Cardiac muscle cell (in vitro differentiated cells and primary cell): ENCODE results near the gene CFAP20. TPM values are rescaled to one million over a fixed set of nuclear protein-coding genes. Genes with fewer than 3 reads are reported as not detected.

Experiments used
- DNase-seq, 2 donors: peaks; one replicate each; pipeline versions ENCODE4 v3.0.0 to v3.0.0-alpha.2; 2010 to 2017; ENCODE audit warnings: low read depth in 1 of 2, low spot score in 1 of 2
- H3K27ac ChIP-seq: fragments of 200-600 bp; sonication (generic); 2 replicates; pipeline ENCODE4 v1.5.1; 2016
- H3K27me3 ChIP-seq: fragments of 200-600 bp; sonication (generic); 2 replicates; pipeline ENCODE4 v1.6.0; 2016; ENCODE audit warnings: control low read depth
- H3K36me3 ChIP-seq: fragments of 200-600 bp; sonication (generic); 2 replicates; pipeline ENCODE4 v1.5.1; 2016; ENCODE audit warnings: control low read depth
- H3K4me1 ChIP-seq: fragments of 200-600 bp; sonication (generic); 2 replicates; pipeline ENCODE4 v1.8.1; 2017; ENCODE audit warnings: low read depth, mild to moderate bottlenecking, mixed run types
- H3K4me3 ChIP-seq: fragments of 200-600 bp; sonication (generic); 2 replicates; pipeline ENCODE4 v1.5.1; 2016; ENCODE audit warnings: mild to moderate bottlenecking
- H3K9me3 ChIP-seq: fragments of 200-600 bp; sonication (generic); 2 replicates; pipeline ENCODE4 v1.5.1; 2017; ENCODE audit warnings: low read depth, mild to moderate bottlenecking, control low read depth
- CTCF ChIP-seq: IDR thresholded peaks from 2 replicates; pipeline ENCODE4 v1.5.1; 2012; ENCODE audit warnings: low read depth, mild to moderate bottlenecking, low read length
- polyA plus RNA-seq: library from polyadenylated mRNA; unstranded; fragments of >200 nt; fragmentation: Nextera tagmentation; extraction: Ambion mirVana; gene quantifications from 2 replicates; pipeline ENCODE4 v1.2.1, GENCODE V29; 2016
- total RNA-seq: library from RNA; depleted of rRNA; stranded (reverse); fragments of >200 nt; gene quantifications from 2 replicates; pipeline ENCODE4 v1.2.3, GENCODE V29; 2016

The CFAP20 gene
- 154 and 198 TPM in 2 replicates for total RNA-seq
- polyA plus RNA-seq = 118 and 137 TPM in 2 replicates

GRCh38 chr16:58129097-58129936 is at the start of gene CFAP20:
TSS of gene CFAP20 (minus strand) at chr16:58129381. CDS start at chr16:58129115, 266 bp downstream.
- peak; percentile 100 for DNase-seq
- no peaks in the 10 kb centered on the region for H3K36me3 ChIP-seq
- peak within 1 kb of the TSS; percentile 56 for H3K4me3 ChIP-seq
- TF ChIP-seq CTCF = no peak
- no peaks in the 10 kb centered on the region for H3K9me3 ChIP-seq
- H3K27ac ChIP-seq = peak within 1 kb of the TSS; percentile 85
- no peaks in the 10 kb centered on the region for H3K27me3 ChIP-seq
- peaks cover 35% of the 10 kb centered on the region for H3K4me1 ChIP-seq

GRCh38 chr16:58177353-58177710 is 48.2 kb upstream of the CFAP20 start:
- Histone ChIP-seq H3K9me3 (no peaks in the 10 kb centered on the region), H3K27ac (no peak overlapping the region), H3K4me3 (no peak overlapping the region), H3K4me1 (no peaks in the 10 kb centered on the region), H3K36me3 (peaks cover 21% of the 10 kb centered on the region), H3K27me3 (no peaks in the 10 kb centered on the region)
- no peak for TF ChIP-seq CTCF
- no peak for DNase-seq

DNA sequence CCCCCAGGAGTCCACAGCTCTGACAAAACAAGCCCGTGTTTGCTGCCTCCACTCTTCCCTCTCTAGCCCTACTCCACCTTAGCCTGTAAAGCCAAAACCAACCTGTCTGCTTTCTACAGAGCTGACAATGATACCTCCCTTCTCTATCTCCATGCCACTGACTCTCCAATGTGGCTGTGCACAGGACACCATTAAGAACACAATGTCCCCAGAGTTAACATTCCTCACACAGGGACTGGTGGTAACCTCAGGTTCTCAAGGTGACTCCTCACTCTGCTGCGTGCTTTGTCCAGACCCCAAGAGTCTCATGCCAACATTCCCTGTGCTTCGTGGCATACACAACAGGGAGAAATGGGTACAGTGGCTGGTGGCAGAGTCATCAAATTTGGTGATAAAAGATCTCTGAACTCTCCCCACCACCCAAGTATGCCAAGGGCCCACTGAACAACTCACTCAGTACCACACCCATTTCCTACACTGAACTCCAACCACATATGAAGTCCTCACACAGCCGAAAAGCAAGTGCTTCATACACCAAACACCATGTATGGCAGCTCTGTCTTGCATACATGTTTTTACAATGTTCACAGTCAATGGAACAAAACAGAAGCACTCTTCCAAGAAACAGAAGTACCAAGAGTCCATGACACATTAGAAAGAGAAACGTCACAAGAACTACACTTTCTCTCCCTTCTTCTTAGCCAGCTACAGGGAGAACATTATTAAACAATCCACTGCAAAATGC is 47.6 kb upstream of the CFAP20 start:
- Histone ChIP-seq H3K9me3 (no peaks in the 10 kb centered on the region), H3K4me1 (no peaks in the 10 kb centered on the region), H3K36me3 (peaks cover 21% of the 10 kb centered on the region), H3K27ac (no peak overlapping the region), H3K27me3 (no peaks in the 10 kb centered on the region), H3K4me3 (no peak overlapping the region)
- DNase-seq = no peak
- TF ChIP-seq CTCF = no peak

DNA sequence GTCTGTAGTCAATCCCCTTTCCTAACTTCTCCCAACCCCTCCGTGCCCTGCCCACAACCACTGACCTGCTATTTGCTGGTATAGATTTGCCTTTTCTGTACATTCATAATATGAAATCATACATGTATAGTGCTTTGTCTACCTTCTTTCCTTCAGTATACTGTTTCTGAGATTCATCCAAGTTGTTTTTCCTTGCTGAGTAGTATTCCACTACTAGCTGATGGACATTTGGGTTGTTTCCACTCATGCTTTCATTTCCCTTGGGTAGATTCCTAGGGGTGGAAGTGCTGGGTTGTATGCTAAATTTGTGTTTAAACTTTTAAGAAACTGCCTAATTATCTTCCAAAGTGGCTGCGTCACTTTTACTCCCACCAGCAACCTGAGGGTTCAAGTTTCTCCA is 41.0 kb upstream of the CFAP20 start:
- Histone ChIP-seq H3K4me1 (no peaks in the 10 kb centered on the region), H3K27ac (no peak overlapping the region), H3K36me3 (peaks cover 63% of the 10 kb centered on the region), H3K4me3 (no peak overlapping the region), H3K27me3 (no peaks in the 10 kb centered on the region), H3K9me3 (no peaks in the 10 kb centered on the region)
- no peak for TF ChIP-seq CTCF
- no peak for DNase-seq

DNA sequence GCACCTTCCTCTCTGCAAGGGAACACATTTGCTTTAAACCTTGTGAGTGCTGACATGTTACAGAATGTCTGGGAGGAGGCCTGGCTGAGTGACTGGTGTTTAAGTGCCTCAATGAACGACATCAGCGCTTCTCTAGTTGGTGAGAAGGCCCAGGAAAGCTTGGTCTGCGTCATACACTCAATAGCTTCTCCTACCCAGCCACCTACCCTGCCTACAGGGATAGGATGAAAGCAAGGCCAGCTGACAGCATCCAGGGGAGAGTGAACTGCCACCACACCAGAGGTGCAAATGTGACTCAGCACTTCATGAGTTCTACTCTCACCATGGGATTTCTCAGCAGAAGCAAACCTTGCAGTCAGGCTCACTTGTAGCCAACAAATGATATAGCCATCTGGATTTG is 31.7 kb upstream of the CFAP20 start:
- peaks cover 33% of the 10 kb centered on the region for H3K36me3 ChIP-seq
- H3K4me3 ChIP-seq = no peak overlapping the region
- DNase-seq = peak in 1 of 2 donors; percentile 86
- no peaks in the 10 kb centered on the region for H3K9me3 ChIP-seq
- no peaks in the 10 kb centered on the region for H3K27me3 ChIP-seq
- H3K4me1 ChIP-seq = peaks cover 5% of the 10 kb centered on the region
- TF ChIP-seq CTCF = no peak
- H3K27ac ChIP-seq = peak overlapping the region; percentile 33
